GM20000 (cell line): ENCODE data around the gene BEST4.

Experiments
- DNase-seq: peaks from one replicate; pipeline ENCODE4 v3.0.0; 2012; ENCODE audit warnings: low spot score
- TF ChIP-seq, protein P1 (sequence below): IDR thresholded peaks from 2 replicates; pipeline ENCODE4 v1.5.1; 2012; ENCODE audit warnings: mild to moderate bottlenecking, control low read depth; ENCODE audit errors: extremely low read depth, missing control alignments

Gene BEST4

DNA sequence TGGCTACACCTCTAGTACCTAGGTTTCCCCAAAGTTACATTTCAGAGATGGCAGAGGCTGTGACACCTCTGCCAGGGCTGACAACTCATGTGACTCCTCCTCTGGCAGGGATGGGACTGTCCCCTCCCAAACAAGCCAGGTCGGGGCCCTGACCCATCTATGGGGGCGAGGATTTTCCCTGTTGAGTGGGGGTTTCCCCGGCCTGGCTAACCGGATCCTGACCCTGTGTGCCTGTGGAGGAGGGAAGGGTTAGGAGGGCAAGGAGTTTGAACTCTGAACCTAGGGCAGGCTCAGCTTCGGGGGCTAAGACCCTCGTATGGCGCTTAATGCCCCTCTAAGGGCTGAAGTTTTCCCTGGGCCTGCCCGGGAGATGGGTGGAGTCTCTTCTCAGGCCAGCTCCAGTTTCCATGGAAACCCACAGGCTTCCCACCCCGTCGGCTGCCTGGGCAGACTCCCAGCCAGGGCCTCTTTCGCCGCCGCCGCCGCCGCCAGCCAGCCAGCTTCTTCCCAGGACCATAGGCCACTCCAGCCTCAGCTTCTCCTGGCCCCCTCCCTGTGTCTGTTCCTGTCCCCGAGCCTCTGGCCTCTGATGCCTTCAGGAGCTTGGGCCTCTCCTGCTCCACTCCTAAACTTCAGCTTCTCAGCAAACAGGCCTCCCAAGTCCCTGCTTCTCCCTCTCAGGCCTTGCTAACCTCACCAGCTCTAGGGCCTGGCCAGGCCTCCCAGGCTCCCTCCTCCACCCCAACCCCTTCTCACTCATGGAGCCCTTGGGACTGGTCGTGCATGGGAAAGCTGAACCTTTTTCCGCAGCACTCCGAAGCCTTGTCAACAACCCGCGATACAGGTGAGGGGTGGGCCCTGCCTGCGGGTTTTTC lies 20.3 kb upstream of the BEST4 start, which contains the start of gene BTBD19:
BTBD19 (plus strand) TSS at position 461 of the 875 bp plus-strand sequence; CDS start at position 759, 298 bp downstream.
- TF ChIP-seq, protein P1, sequence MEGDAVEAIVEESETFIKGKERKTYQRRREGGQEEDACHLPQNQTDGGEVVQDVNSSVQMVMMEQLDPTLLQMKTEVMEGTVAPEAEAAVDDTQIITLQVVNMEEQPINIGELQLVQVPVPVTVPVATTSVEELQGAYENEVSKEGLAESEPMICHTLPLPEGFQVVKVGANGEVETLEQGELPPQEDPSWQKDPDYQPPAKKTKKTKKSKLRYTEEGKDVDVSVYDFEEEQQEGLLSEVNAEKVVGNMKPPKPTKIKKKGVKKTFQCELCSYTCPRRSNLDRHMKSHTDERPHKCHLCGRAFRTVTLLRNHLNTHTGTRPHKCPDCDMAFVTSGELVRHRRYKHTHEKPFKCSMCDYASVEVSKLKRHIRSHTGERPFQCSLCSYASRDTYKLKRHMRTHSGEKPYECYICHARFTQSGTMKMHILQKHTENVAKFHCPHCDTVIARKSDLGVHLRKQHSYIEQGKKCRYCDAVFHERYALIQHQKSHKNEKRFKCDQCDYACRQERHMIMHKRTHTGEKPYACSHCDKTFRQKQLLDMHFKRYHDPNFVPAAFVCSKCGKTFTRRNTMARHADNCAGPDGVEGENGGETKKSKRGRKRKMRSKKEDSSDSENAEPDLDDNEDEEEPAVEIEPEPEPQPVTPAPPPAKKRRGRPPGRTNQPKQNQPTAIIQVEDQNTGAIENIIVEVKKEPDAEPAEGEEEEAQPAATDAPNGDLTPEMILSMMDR: no peak
- DNase-seq: peak; percentile 77

- peak; percentile 85 for DNase-seq
- TF ChIP-seq, protein P1: no peak
Measured at GRCh38 chr1:44807364-44808062, 19.5 kb upstream of the BEST4 start.

GRCh38 chr1:44806704-44807363 lies 18.9 kb upstream of the BEST4 start, which contains the start of gene DYNLT4:
Gene DYNLT4, minus strand, starts transcription at chr1:44807351. Its CDS starts 683 bp downstream, at chr1:44806668.
- no peak for DNase-seq
- TF ChIP-seq, protein P1: no peak

DNA sequence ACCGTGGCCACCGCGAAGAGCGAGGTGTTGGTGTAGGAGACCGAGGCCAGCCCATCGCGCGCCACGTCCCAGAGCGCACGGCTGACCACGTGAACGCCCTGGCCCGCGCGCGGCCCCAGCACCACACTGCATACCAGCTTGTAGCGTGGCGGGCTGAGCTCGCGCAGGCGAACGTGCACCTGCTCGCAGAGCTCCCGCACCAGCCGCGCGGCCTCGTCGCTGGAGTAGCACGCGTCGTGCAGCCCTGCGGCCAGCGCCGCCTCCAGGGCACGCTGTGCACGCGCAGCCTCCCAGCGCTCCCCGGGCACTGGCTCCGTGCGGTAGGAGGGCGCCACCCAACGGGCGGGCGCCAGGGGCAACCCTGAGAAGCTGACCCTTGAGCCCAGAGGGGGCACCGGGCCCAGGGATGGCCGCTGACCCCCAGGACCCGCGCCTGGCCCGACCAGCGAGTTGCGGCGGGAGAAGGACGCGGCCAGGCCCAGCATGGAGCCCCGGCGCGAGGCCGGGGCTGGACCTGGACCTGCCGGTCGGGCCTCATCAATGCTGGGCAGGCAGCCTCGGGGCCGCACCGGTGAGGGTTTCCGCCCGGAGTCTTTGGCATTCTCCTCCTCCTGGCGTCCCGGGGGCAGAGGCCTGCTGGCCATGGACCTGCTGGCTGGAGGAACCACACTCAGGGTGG lies 18.2 kb upstream of the BEST4 start:
- DNase-seq: no peak
- TF ChIP-seq, protein P1: no peak

GRCh38 chr1:44805311-44806024 lies 17.5 kb upstream of the BEST4 start:
- DNase-seq: no peak
- TF ChIP-seq, protein P1: no peak

GRCh38 chr1:44803312-44804095 lies 15.5 kb upstream of the BEST4 start:
- TF ChIP-seq, protein P1: no peak
- no peak for DNase-seq
